ENCODE data around the gene GTF3C5. TPM values are rescaled to one million over a fixed set of nuclear protein-coding genes. Genes with fewer than 3 reads are reported as not detected.

GTF3C5 gene
- total RNA-seq, 1 donor from 2014 or later, result 36.5 TPM

DNA sequence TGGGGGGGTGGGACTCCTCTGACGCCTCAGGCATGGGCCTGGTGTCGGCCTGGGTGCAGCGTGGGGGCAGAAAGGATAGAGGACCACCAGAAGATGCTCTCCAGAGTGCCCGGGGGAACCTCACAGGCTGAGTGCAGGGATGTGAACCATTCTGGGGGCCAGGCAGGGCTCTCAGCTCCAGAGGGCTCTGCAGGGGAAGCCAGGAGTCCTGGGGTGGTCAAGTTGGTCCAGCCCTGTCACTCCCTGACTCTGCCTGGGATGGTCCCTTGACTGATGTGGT, 45.8 kb upstream of the GTF3C5 start:
- H3K27me3 Mint-ChIP-seq (ENCODE audit: low read depth), result peaks cover 38% of the 10 kb centered on the region

DNA sequence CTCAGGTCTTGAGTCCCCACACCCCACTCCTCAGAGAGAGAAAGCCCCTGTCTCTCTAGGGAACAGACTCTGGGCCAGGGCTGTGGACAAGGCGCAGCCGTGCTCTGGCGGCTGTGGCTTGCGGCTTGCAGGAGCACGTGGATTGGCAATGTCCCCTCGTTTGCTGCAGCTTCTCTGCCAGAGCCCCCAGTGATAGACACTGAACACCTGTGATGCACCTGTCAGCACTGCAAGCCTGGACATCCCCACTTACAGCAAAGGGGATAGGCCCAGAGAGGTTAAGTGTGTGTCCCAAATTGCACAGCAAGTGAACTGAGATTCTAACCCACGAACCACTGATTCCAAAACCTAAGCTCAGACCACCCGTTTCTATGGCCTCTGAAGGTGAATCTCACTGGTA, 45.3 kb upstream of the GTF3C5 start:
- no peaks in the 10 kb centered on the region for H3K36me3 Mint-ChIP-seq (ENCODE audit: low read depth)
- peaks cover 35% of the 10 kb centered on the region for H3K27me3 Mint-ChIP-seq (ENCODE audit: low read depth)
- no peaks in the 10 kb centered on the region for H3K4me1 Mint-ChIP-seq (ENCODE audit: low read depth)
- H3K27ac Mint-ChIP-seq (ENCODE audit: unreplicated experiment), result no peak overlapping the region
- H3K4me3 Mint-ChIP-seq (ENCODE audit: unreplicated experiment), result no peak overlapping the region
- TF ChIP-seq, protein P1, sequence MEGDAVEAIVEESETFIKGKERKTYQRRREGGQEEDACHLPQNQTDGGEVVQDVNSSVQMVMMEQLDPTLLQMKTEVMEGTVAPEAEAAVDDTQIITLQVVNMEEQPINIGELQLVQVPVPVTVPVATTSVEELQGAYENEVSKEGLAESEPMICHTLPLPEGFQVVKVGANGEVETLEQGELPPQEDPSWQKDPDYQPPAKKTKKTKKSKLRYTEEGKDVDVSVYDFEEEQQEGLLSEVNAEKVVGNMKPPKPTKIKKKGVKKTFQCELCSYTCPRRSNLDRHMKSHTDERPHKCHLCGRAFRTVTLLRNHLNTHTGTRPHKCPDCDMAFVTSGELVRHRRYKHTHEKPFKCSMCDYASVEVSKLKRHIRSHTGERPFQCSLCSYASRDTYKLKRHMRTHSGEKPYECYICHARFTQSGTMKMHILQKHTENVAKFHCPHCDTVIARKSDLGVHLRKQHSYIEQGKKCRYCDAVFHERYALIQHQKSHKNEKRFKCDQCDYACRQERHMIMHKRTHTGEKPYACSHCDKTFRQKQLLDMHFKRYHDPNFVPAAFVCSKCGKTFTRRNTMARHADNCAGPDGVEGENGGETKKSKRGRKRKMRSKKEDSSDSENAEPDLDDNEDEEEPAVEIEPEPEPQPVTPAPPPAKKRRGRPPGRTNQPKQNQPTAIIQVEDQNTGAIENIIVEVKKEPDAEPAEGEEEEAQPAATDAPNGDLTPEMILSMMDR (IDR thresholded peaks at IDR 0.05), result no peak
- DNase-seq (ENCODE audit: low spot score), result no peak
- H3K9me3 Mint-ChIP-seq (ENCODE audit: low read depth), result no peaks in the 10 kb centered on the region

More for the DNA sequence above, 45.8 kb upstream of the GTF3C5 start:
- TF ChIP-seq, protein P1 (IDR thresholded peaks at IDR 0.05), result no peak
- Mint-ChIP-seq H3K9me3 (ENCODE audit: low read depth) (no peaks in the 10 kb centered on the region), H3K27ac (ENCODE audit: unreplicated experiment) (no peak overlapping the region), H3K4me3 (ENCODE audit: unreplicated experiment) (no peak overlapping the region), H3K36me3 (ENCODE audit: low read depth) (no peaks in the 10 kb centered on the region), H3K4me1 (ENCODE audit: low read depth) (no peaks in the 10 kb centered on the region)
- no peak for DNase-seq (ENCODE audit: low spot score)

DNA sequence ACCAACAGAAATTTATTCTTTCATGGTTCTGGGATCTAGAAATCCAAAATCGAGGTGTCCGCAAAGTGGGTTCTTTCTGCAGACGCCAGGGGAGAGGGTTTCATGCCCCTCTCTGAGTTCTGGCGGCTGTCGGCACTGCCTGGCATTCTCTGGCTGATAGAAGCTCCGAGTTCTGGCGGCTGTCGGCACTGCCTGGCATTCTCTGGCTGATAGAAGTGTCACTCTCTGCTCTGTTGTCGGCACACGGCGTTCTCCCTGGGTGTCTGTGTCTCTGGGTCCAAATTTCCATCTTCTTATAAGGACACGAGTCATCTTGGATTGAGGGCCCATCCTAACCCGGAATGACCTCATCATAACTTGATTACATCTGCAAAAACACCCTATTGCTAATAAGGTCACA, 44.7 kb upstream of the GTF3C5 start:
- H3K4me1 Mint-ChIP-seq (ENCODE audit: low read depth), result no peaks in the 10 kb centered on the region
- H3K9me3 Mint-ChIP-seq (ENCODE audit: low read depth), result no peaks in the 10 kb centered on the region
- TF ChIP-seq, protein P1 (IDR thresholded peaks at IDR 0.05), result no peak
- H3K27ac Mint-ChIP-seq (ENCODE audit: unreplicated experiment), result no peak overlapping the region
- peaks cover 28% of the 10 kb centered on the region for H3K27me3 Mint-ChIP-seq (ENCODE audit: low read depth)
- no peaks in the 10 kb centered on the region for H3K36me3 Mint-ChIP-seq (ENCODE audit: low read depth)
- no peak overlapping the region for H3K4me3 Mint-ChIP-seq (ENCODE audit: unreplicated experiment)
- DNase-seq (ENCODE audit: low spot score), result no peak

DNA sequence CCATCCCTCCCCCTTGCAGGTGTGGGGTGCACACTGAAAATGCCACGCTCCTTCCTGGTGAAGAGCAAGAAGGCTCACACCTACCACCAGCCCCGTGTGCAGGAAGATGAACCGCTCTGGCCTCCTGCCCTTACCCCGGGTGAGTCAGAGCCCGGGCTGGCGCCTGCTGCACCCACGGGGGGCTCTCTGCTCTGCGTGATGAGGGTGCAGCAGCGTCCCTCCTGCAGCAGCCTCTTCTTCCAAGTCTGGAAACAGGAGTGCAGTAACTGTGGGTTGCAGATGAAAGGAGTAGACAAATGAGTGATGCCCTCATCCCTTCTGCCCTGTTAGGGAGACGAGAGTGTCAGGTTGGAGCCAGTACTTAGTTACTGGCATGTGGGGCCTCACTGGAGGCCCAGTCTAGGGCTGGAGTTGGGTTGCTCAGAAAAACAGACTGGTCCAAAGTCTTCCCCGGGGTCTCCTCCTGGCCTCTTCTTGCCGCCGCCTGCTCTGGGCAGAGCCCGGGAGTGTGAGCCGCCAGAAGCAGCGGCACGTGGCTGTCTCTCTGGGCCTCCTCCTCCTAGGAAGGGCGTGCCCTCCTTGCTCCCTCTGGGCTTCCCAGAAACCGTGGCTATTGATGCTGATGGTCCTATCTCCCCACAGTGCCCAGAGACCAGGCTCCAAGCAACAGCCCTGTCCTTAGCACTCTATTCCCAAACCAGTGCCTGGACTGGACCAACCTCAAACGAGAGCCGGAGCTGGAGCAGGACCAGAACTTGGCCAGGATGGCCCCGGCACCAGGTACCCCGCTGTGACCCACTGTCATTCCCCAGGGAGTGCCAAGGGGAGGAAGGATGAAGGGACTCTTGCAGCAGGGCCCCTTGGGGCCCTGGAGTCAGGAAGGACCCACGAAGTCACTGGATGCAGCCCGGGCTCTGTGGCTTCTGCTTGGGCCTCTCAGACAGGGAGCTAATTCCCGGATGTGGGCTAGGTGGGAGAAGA, 43.9 kb upstream of the GTF3C5 start:
- no peaks in the 10 kb centered on the region for H3K36me3 Mint-ChIP-seq (ENCODE audit: low read depth)
- H3K27ac Mint-ChIP-seq (ENCODE audit: unreplicated experiment), result no peak overlapping the region
- no peak overlapping the region for H3K4me3 Mint-ChIP-seq (ENCODE audit: unreplicated experiment)
- H3K4me1 Mint-ChIP-seq (ENCODE audit: low read depth), result no peaks in the 10 kb centered on the region
- peak; percentile 79 for DNase-seq (ENCODE audit: low spot score)
- no peaks in the 10 kb centered on the region for H3K9me3 Mint-ChIP-seq (ENCODE audit: low read depth)
- TF ChIP-seq, protein P1 (IDR thresholded peaks at IDR 0.05), result no peak
- H3K27me3 Mint-ChIP-seq (ENCODE audit: low read depth), result peaks cover 29% of the 10 kb centered on the region

DNA sequence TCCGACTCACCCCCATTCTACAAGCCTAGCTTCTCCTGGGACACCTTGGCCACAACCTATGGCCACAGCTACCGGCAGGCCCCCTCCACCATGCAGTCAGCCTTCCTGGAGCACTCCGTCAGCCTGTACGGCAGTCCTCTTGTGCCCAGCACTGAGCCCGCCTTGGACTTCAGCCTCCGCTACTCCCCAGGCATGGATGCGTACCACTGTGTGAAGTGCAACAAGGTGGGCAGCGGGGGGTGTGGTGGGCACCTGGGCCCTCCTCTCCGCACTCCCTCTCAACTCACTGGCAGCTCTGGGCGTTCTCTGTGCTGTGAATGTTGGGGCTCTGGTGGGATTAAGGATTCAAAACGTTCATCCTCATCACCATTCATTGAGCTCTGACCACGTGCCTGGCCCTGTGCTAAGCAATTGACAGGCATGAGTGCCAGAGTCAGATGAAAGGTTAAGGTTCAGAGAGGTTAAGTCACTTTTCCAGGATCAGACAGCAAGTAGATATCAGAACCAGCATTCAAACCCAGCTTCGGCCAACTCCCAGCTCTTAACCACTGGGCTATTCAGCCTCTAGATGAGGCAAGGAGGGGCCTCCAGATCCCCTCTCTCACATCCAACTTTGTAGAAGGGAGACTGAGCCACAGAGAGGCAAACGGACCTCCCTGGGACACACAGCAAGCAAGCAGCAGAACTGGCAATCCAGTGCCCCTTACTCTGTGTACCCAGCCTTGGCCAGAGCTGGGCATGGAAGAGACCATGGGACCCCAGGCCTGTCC, 42.4 kb upstream of the GTF3C5 start:
- no peaks in the 10 kb centered on the region for H3K36me3 Mint-ChIP-seq (ENCODE audit: low read depth)
- TF ChIP-seq, protein P1 (IDR thresholded peaks at IDR 0.05), result no peak
- H3K9me3 Mint-ChIP-seq (ENCODE audit: low read depth), result no peaks in the 10 kb centered on the region
- no peak overlapping the region for H3K27ac Mint-ChIP-seq (ENCODE audit: unreplicated experiment)
- H3K4me3 Mint-ChIP-seq (ENCODE audit: unreplicated experiment), result no peak overlapping the region
- peaks cover 40% of the 10 kb centered on the region for H3K27me3 Mint-ChIP-seq (ENCODE audit: low read depth)
- H3K4me1 Mint-ChIP-seq (ENCODE audit: low read depth), result no peaks in the 10 kb centered on the region
- peak; percentile 88 for DNase-seq (ENCODE audit: low spot score)
